IMR-90 (cell line): Measurements from ENCODE around the gene ANKH. TPM values are rescaled to one million over a fixed set of nuclear protein-coding genes. Genes with fewer than 3 reads are reported as not detected.

ENCODE experiments used
- ATAC-seq: fragments of 200-7000 bp; cut with Tn5 transposase; 2 replicates; pipeline ENCODE4 v1.9.1; 2020; ENCODE audit warnings: low read depth, mild to moderate bottlenecking, moderate library complexity
- BruUV-seq: library from RNA; stranded (reverse); fragments of 400-500 nt; replicated peaks from 2 replicates; lab custom pipeline; 2021; lab: Mats Ljungman, UMichigan
- CTCF ChIA-PET: fragments of 300-600 bp; formaldehyde crosslinking; extraction: SDS; loops from one replicate; lab custom pipeline; 2021; ENCODE audit warnings: antibody characterized with exemption; lab: Yijun Ruan, JAX
- POLR2A ChIA-PET: fragments of 300-600 bp; sonication (Branson Sonifier 250); formaldehyde crosslinking; loops from one replicate; lab custom pipeline; 2022; ENCODE audit warnings: antibody characterized with exemption; ENCODE audit not compliant: unreplicated experiment; lab: Charles Lee
- DNase-seq: peaks from one replicate; pipeline ENCODE4 v3.0.0; 2013
- H2AFZ ChIP-seq: replicated peaks from 2 replicates; pipeline ENCODE3; 2013; ENCODE audit warnings: low read length, mild to moderate bottlenecking; ENCODE audit not compliant: poor library complexity
- H2AK5ac ChIP-seq: 2 replicates; pipeline ENCODE4 v1.6.1; 2013; ENCODE audit warnings: low read depth, low read length, inconsistent platforms
- H2AK9ac ChIP-seq: replicated peaks from 2 replicates; pipeline ENCODE3; 2013; ENCODE audit warnings: mild to moderate bottlenecking, low read depth, low read length, moderate library complexity; ENCODE audit not compliant: poor library complexity
- H2BK120ac ChIP-seq: 2 replicates; pipeline ENCODE4 v1.6.1; 2013; ENCODE audit warnings: low read depth, low read length, inconsistent platforms
- H2BK15ac ChIP-seq: 3 replicates; pipeline ENCODE4 v1.6.1; 2013; ENCODE audit warnings: low read depth, low read length, inconsistent platforms
- H2BK20ac ChIP-seq: 2 replicates; pipeline ENCODE4 v1.6.1; 2013; ENCODE audit warnings: low read depth, mild to moderate bottlenecking, inconsistent platforms, low read length, moderate library complexity
- H2BK5ac ChIP-seq: 2 replicates; pipeline ENCODE4 v1.6.1; 2013; ENCODE audit warnings: mild to moderate bottlenecking, low read depth, low read length, inconsistent platforms; ENCODE audit not compliant: poor library complexity, severe bottlenecking
- H3K14ac ChIP-seq: replicated peaks from 2 replicates; pipeline ENCODE4 v1.6.1; 2013; ENCODE audit warnings: low read depth, low read length, inconsistent platforms
- H3K18ac ChIP-seq: 2 replicates; pipeline ENCODE4 v1.6.1; 2013; ENCODE audit warnings: low read depth, low read length, control low read depth
- H3K23ac ChIP-seq: 2 replicates; pipeline ENCODE4 v1.6.1; 2013; ENCODE audit warnings: low read depth, low read length, inconsistent platforms
- H3K27ac ChIP-seq: 2 replicates; pipeline ENCODE4 v1.5.1; 2013; ENCODE audit warnings: mild to moderate bottlenecking, control low read depth, low read length; ENCODE audit not compliant: insufficient read depth
- H3K27me3 ChIP-seq: 2 replicates; pipeline ENCODE4 v1.6.1; 2013; ENCODE audit warnings: low read length; ENCODE audit not compliant: control insufficient read depth, insufficient read depth
- H3K36me3 ChIP-seq: 2 replicates; pipeline ENCODE4 v1.6.1; 2013; ENCODE audit warnings: low read length, mixed read lengths; ENCODE audit not compliant: control insufficient read depth, insufficient read depth
- H3K4ac ChIP-seq: 2 replicates; pipeline ENCODE4 v1.6.1; 2013; ENCODE audit warnings: low read depth, low read length, inconsistent platforms
- H3K4me1 ChIP-seq: 2 replicates; pipeline ENCODE4 v1.6.1; 2013; ENCODE audit warnings: low read length, mixed read lengths; ENCODE audit not compliant: control insufficient read depth, insufficient read depth
- H3K4me2 ChIP-seq: 2 replicates; pipeline ENCODE4 v1.6.1; 2013; ENCODE audit warnings: low read depth, mild to moderate bottlenecking, control low read depth, low read length, moderate library complexity
- H3K4me3 ChIP-seq: 2 replicates; pipeline ENCODE4 v1.5.1; 2013; ENCODE audit warnings: low read depth, mild to moderate bottlenecking, control low read depth, low read length, moderate library complexity; ENCODE audit not compliant: insufficient read depth
- H3K56ac ChIP-seq: 2 replicates; pipeline ENCODE4 v1.6.1; 2013; ENCODE audit warnings: low read length, inconsistent platforms; ENCODE audit not compliant: insufficient read depth; ENCODE audit errors: extremely low read depth
- H3K79me1 ChIP-seq, 2 experiments: 2 replicates each; pipeline ENCODE4 v1.6.1; 2013; ENCODE audit warnings: low read length in 2 of 2, inconsistent platforms in 1 of 2, low read depth in 1 of 2
- H3K9ac ChIP-seq: 2 replicates; pipeline ENCODE4 v1.6.1; 2013; ENCODE audit warnings: low read depth, low read length, control low read depth
- H3K9me1 ChIP-seq: 2 replicates; pipeline ENCODE4 v1.6.1; 2013; ENCODE audit warnings: low read length, inconsistent platforms; ENCODE audit not compliant: insufficient read depth
- H3K9me3 ChIP-seq: 2 replicates; pipeline ENCODE4 v1.6.1; 2013; ENCODE audit warnings: low read length; ENCODE audit not compliant: control insufficient read depth, insufficient read depth
- H4K20me1 ChIP-seq: 2 replicates; pipeline ENCODE4 v1.6.1; 2013; ENCODE audit warnings: low read length, inconsistent platforms; ENCODE audit not compliant: insufficient read depth
- H4K5ac ChIP-seq: 2 replicates; pipeline ENCODE4 v1.6.1; 2013; ENCODE audit warnings: mild to moderate bottlenecking, low read depth, low read length, control low read depth
- H4K8ac ChIP-seq, 2 experiments: 2 replicates each; pipeline ENCODE4 v1.6.1; 2013; ENCODE audit warnings: low read depth in 2 of 2, low read length in 2 of 2, control low read depth in 1 of 2, inconsistent platforms in 1 of 2
- H4K91ac ChIP-seq: 2 replicates; pipeline ENCODE4 v1.6.1; 2013; ENCODE audit warnings: low read depth, low read length, inconsistent platforms; ENCODE audit not compliant: insufficient read depth
- BHLHE40 ChIP-seq: fragments of 150-350 bp; IDR thresholded peaks from 2 replicates; pipeline ENCODE4 v1.6.1; 2016; ENCODE audit warnings: mild to moderate bottlenecking, low read depth, low read length
- CEBPB ChIP-seq: IDR thresholded peaks from 2 replicates; pipeline ENCODE4 v1.6.1; 2012; ENCODE audit warnings: low read depth, low read length, improper control_type of control experiment
- CHD1 ChIP-seq: IDR thresholded peaks from 2 replicates; pipeline ENCODE4 v1.6.1; 2012; ENCODE audit warnings: low read depth, low read length, improper control_type of control experiment
- FOS ChIP-seq: fragments of 150-350 bp; IDR thresholded peaks from 2 replicates; pipeline ENCODE4 v1.6.1; 2016; ENCODE audit warnings: low read depth, low read length
- MAFK ChIP-seq: IDR thresholded peaks from 2 replicates; pipeline ENCODE4 v1.6.1; 2012; ENCODE audit warnings: low read depth, low read length, improper control_type of control experiment
- MAZ ChIP-seq: IDR thresholded peaks from 2 replicates; pipeline ENCODE4 v1.6.1; 2012; ENCODE audit warnings: low read depth, mild to moderate bottlenecking, low read length, improper control_type of control experiment, moderate library complexity, borderline replicate concordance
- MXI1 ChIP-seq: IDR thresholded peaks from 2 replicates; pipeline ENCODE4 v1.6.1; 2012; ENCODE audit warnings: low read depth, mild to moderate bottlenecking, low read length, moderate library complexity, borderline replicate concordance
- NFE2L2 ChIP-seq: fragments of 150-350 bp; IDR thresholded peaks from 2 replicates; pipeline ENCODE4 v1.6.1; 2016; ENCODE audit warnings: low read depth, mild to moderate bottlenecking, low read length
- POLR2A ChIP-seq: IDR thresholded peaks from 2 replicates; pipeline ENCODE4 v1.6.1; 2012; ENCODE audit warnings: mild to moderate bottlenecking, low read depth, low read length
- RAD21 ChIP-seq: IDR thresholded peaks from 2 replicates; pipeline ENCODE4 v1.6.1; 2012; ENCODE audit warnings: low read length, improper control_type of control experiment
- RCOR1 ChIP-seq: IDR thresholded peaks from 2 replicates; pipeline ENCODE4 v1.6.1; 2012; ENCODE audit warnings: mild to moderate bottlenecking, low read length, improper control_type of control experiment; ENCODE audit not compliant: insufficient replicate concordance
- RFX5 ChIP-seq: IDR thresholded peaks from 2 replicates; pipeline ENCODE4 v1.8.0; 2012; ENCODE audit warnings: low read depth, mild to moderate bottlenecking, low read length, moderate library complexity
- SMC3 ChIP-seq: fragments of 150-350 bp; IDR thresholded peaks from 2 replicates; pipeline ENCODE4 v1.6.1; 2016; ENCODE audit warnings: low read depth, mild to moderate bottlenecking, antibody characterized with exemption, low read length, moderate library complexity
- WGBS, 2 experiments: methylation state at CpG; one replicate each; pipeline versions ENCODE4 v1.1.5 to v1.1.7; 2013; ENCODE audit warnings: missing lambda C conversion rate in 2 of 2; ENCODE audit not compliant: insufficient read length in 1 of 2; ENCODE audit errors: extremely low coverage in 2 of 2; 5-methylcytosine and 5-hydroxymethylcytosine counted together
- dilution Hi-C: fragments of 300-500 bp; cut with HindIII; formaldehyde crosslinking; loops from one replicate; pipeline ENCODE4 v1.14.3; 2018; ENCODE audit warnings: low sequenced_read_pairs; ENCODE audit not compliant: unreplicated experiment
- in situ Hi-C: fragments of 300-500 bp; cut with MboI; formaldehyde crosslinking; loops from 3 replicates; pipeline ENCODE4 v1.14.3; 2019; ENCODE audit warnings: low sequenced_read_pairs, inconsistent platforms, mixed read lengths
- intact Hi-C: fragments of 100-400 bp; cut with micrococcal nuclease; formaldehyde crosslinking; loops from 2 replicates; pipeline ENCODE4 v1.10.0; 2022
- polyA plus RNA-seq, 3 experiments: library from polyadenylated mRNA; depleted of rRNA; stranded (reverse); fragments of >200 nt; gene quantifications; 2 replicates each; pipeline ENCODE4 v1.2.3, GENCODE V29; 2012; ENCODE audit warnings: low replicate concordance in 1 of 3
- total RNA-seq: library from RNA; depleted of rRNA; stranded (reverse); fragments of >200 nt; gene quantifications from 2 replicates; pipeline ENCODE4 v1.2.3, GENCODE V29; 2012
- TF ChIP-seq, protein P1 (sequence below): fragments of 150-350 bp; IDR thresholded peaks from 2 replicates; pipeline ENCODE4 v1.6.1; 2017; ENCODE audit warnings: mild to moderate bottlenecking, antibody characterized with exemption, low read length, low read depth
- TF ChIP-seq, protein P2 (sequence below): fragments of 150-350 bp; IDR thresholded peaks from 2 replicates; pipeline ENCODE4 v1.6.1; 2016; ENCODE audit warnings: low read depth, mild to moderate bottlenecking, low read length, moderate library complexity, borderline replicate concordance
- TF ChIP-seq, protein P3 (sequence below): conservative IDR thresholded peaks from 2 replicates; pipeline ENCODE4 v1.5.1; 2012; ENCODE audit warnings: mild to moderate bottlenecking, low read depth, low read length, improper control_type of control experiment

Gene ANKH
- total and polyA plus RNA-seq, 2 of the 4 experiments (the other 2 are of a cell fraction): 5.2 to 17.2 TPM

DNA sequence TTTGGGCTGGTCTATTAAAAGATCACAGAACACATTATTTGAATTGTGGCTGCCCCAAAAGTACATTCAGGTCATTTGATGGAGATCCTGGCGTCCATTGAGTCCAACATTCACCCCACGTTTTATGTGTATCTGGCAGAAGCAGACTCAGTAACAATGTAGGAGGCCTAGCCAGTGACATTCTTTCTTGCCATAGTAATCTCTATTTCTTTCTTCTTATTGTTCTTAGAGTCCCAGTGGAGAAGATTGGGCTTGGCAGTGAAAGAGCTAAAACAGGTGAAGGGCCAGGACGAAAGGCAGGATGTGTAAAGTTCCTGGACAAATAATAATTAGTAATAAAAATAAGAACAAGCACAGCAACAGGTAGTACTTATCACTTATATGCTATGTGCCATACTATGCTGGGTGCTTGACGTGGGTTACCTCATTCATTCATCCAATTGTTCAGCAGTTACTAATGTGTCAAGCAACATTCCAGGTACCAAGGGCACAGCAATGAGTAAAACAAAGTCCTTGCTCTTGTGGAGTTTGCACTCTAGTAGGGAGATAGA lies 12.6 kb upstream of the ANKH start:
- H3K18ac ChIP-seq: no peak overlapping the region
- POLR2A ChIA-PET: no interaction called here
- H3K4me2 ChIP-seq: no peak overlapping the region
- H3K27ac ChIP-seq: no peak overlapping the region
- in situ Hi-C loops (no loop called here), dilution Hi-C loops (no loop called here), intact Hi-C loops (no loop called here)
- no peak overlapping the region for H3K23ac ChIP-seq
- no peak overlapping the region for H2AK5ac ChIP-seq
- H3K27me3 ChIP-seq: peaks cover 4% of the 10 kb centered on the region; the same call in 1 of the 2 replicates
- no peak overlapping the region for H3K9ac ChIP-seq
- ATAC-seq (no peak), DNase-seq (no peak)
- H4K20me1 ChIP-seq: no peaks in the 10 kb centered on the region
- H2BK20ac ChIP-seq: no peak overlapping the region
- H3K56ac ChIP-seq: no peak overlapping the region
- no peak overlapping the region for H4K8ac ChIP-seq
- no peak overlapping the region for H3K14ac ChIP-seq
- H2BK15ac ChIP-seq: no peak overlapping the region
- no TSS peak for BruUV-seq
- no peaks in the 10 kb centered on the region for H3K9me3 ChIP-seq
- H3K4ac ChIP-seq: no peak overlapping the region
- CTCF ChIA-PET: no interaction called here
- TF ChIP-seq BHLHE40: no peak
- TF ChIP-seq SMC3: no peak
- no peak for TF ChIP-seq RCOR1
- TF ChIP-seq MAZ: no peak
- TF ChIP-seq RFX5: no peak
- no peak for TF ChIP-seq CEBPB
- TF ChIP-seq MXI1: no peak
- TF ChIP-seq NFE2L2: no peak
- no peak for TF ChIP-seq POLR2A
- TF ChIP-seq MAFK: no peak
- no peak for TF ChIP-seq FOS
- TF ChIP-seq, protein P1, sequence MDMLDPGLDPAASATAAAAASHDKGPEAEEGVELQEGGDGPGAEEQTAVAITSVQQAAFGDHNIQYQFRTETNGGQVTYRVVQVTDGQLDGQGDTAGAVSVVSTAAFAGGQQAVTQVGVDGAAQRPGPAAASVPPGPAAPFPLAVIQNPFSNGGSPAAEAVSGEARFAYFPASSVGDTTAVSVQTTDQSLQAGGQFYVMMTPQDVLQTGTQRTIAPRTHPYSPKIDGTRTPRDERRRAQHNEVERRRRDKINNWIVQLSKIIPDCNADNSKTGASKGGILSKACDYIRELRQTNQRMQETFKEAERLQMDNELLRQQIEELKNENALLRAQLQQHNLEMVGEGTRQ: no peak
- TF ChIP-seq RAD21: no peak
- TF ChIP-seq, protein P2, sequence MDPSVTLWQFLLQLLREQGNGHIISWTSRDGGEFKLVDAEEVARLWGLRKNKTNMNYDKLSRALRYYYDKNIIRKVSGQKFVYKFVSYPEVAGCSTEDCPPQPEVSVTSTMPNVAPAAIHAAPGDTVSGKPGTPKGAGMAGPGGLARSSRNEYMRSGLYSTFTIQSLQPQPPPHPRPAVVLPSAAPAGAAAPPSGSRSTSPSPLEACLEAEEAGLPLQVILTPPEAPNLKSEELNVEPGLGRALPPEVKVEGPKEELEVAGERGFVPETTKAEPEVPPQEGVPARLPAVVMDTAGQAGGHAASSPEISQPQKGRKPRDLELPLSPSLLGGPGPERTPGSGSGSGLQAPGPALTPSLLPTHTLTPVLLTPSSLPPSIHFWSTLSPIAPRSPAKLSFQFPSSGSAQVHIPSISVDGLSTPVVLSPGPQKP: no peak
- TF ChIP-seq, protein P3, sequence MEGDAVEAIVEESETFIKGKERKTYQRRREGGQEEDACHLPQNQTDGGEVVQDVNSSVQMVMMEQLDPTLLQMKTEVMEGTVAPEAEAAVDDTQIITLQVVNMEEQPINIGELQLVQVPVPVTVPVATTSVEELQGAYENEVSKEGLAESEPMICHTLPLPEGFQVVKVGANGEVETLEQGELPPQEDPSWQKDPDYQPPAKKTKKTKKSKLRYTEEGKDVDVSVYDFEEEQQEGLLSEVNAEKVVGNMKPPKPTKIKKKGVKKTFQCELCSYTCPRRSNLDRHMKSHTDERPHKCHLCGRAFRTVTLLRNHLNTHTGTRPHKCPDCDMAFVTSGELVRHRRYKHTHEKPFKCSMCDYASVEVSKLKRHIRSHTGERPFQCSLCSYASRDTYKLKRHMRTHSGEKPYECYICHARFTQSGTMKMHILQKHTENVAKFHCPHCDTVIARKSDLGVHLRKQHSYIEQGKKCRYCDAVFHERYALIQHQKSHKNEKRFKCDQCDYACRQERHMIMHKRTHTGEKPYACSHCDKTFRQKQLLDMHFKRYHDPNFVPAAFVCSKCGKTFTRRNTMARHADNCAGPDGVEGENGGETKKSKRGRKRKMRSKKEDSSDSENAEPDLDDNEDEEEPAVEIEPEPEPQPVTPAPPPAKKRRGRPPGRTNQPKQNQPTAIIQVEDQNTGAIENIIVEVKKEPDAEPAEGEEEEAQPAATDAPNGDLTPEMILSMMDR: no peak
- no peak for TF ChIP-seq CHD1
- H4K5ac ChIP-seq: no peak overlapping the region
- H3K36me3 ChIP-seq: no peaks in the 10 kb centered on the region
- H2BK5ac ChIP-seq: no peak overlapping the region
- no peak overlapping the region for H2AFZ ChIP-seq
- peaks cover 3% of the 10 kb centered on the region; the same call in 1 of the 2 replicates for H3K9me1 ChIP-seq
- H3K4me1 ChIP-seq: peaks cover 5% of the 10 kb centered on the region; the same call in 1 of the 2 replicates
- H4K91ac ChIP-seq: no peak overlapping the region
- H2AK9ac ChIP-seq: no peak overlapping the region
- H2BK120ac ChIP-seq: no peak overlapping the region
- no peak overlapping the region for H3K4me3 ChIP-seq
- WGBS, 2 experiments: 83% methylated on average over 1 of the region's 4 CpGs; no CpG with 5 or more reads in 1 of the 2 experiments
- H3K79me1 ChIP-seq: no peaks in the 10 kb centered on the region
